SKM-1 (cell line): ENCODE measurements around the gene TP73.
A peak's percentile ranks its signal among the peaks of the same experiment; 100 is the strongest.

Experiments used
- DNase-seq: peaks from one replicate; lab custom pipeline; 2025; ENCODE audit not compliant: unreplicated experiment; lab: John Stamatoyannopoulos, UW

TP73 gene

GRCh38 chr1:3633344-3634058 lies 18.8 kb upstream of the TP73 start:
- DNase-seq, result no peak

DNA sequence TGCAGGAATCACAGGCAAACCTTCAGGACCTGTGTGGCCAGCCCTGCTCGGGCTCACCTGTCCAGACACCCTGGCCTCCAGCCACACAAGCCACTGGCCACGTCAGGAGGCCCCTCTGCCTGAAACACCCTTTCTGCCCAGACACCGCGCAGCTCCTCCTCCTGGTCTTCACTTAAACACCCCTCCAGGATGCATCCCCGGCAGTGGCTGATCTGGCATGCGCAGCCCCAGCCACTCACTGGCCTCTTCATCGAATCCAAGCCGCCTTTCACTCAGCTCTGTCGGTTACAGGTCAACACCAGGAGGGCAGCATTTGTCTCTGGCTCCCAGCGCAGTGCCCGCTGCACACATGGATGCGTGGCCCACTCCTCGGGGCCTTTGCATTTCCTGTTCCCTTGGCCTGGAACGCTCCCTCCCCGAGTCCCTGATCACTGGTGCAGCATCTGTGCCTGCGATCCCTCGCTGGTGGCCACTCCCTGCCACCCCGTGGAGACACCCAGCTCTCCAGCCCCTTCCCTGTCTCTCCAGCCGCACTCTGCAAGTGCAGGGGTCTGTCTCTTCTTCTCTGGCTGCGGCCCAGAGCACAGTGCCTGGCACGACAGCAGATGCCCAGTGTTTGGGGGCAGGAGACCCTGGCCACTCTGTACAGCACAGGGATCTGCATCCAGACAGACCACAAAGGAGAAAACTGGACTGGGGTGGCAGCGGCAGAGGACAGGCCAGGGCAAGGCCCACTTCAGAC lies 18.1 kb upstream of the TP73 start:
- no peak for DNase-seq

DNA sequence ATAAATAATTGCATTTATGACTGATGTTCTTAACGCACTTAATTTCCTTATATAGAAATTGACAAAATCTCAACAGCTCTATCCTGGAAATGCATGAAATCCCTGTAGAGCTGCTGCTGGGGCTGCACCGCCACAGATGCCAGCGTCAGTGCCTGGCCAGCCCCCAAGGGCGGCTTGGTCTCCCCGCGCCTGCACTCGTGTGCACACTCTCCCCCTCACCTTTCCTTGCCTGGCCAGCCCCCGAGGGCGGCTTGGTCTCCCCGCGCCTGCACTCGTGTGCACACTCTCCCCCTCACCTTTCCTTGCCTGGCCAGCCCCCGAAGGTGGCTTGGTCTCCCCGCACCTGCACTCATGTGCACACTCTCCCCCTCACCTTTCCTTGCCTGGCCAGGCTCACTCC lies 16.2 kb upstream of the TP73 start:
- no peak for DNase-seq

DNA sequence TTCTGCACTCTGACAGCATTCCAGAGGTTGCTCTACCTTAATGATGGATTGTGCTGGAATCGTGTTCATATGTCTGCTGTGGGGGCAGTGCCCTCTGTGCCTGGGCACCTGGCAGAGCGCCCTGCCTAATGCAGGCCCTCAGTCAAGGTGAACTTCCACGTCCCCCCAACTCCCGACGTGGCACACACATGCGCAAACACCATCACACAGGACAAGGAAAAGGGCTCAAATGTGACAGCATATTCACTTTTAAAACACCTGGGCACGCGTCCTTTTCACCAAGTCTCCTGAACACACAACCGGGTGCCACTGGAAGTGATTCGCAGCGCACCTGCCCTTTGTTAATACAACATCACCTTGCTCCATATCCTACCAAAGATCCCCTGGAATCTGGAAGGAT lies 15.8 kb upstream of the TP73 start:
- no peak for DNase-seq

DNA sequence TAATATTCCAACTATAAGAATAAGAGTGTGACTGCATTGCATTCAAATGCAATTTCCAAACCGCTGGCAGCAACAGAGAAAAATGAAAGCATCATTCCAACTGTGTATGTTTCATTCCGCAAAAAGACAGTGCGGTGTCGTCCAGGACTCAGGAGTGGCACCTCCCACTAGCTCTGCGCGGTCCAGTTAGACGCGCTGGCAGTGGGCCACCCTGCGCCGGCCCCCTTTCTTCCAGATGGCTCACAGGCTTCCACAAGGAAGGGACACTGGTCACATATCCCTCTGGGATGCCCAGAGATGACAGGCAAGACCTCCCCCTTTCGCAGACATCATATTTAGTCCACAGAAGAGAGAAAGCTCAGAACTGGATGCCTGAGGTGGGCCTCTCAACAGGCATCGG lies 14.3 kb upstream of the TP73 start:
- no peak for DNase-seq

GRCh38 chr1:3638676-3639075 lies 13.6 kb upstream of the TP73 start:
- DNase-seq, result no peak

GRCh38 chr1:3639397-3639911 lies 12.9 kb upstream of the TP73 start:
- no peak for DNase-seq

GRCh38 chr1:3640121-3640837 lies 12.0 kb upstream of the TP73 start:
- DNase-seq, result no peak

DNA sequence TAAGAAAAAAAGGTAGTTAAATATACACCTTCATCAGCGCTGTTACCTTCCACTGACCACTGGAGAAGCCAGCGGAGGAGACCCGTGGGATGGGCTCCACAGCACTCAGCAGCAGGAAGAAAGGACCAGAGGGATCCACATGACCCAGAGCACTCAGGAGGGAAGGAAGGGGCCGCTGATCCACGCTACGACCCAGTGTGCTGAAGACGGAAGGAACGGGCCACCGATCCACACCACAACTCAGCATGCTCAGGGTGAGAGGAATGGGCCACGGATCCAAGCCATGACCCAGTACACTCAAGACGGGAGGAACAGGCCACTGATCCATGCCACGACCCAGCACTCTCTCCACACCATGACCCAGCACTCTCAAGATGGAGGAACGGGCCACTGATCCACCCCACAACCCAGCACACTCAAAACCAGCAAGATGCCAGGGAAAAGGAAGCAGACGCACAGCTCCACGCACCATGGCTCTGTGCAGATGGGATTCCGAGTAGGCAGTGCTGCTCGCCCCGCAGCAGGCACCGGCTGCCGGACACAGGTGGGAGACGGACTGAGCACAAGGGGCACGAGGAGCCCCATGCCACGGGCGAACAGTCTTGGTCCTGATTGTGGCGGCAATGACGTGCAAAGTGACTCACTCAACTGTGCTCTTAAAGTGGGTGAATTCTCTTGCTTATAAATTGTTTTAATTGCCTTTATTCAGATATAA lies 11.1 kb upstream of the TP73 start:
- no peak for DNase-seq

GRCh38 chr1:3641816-3642215 lies 10.5 kb upstream of the TP73 start:
- DNase-seq, result no peak

DNA sequence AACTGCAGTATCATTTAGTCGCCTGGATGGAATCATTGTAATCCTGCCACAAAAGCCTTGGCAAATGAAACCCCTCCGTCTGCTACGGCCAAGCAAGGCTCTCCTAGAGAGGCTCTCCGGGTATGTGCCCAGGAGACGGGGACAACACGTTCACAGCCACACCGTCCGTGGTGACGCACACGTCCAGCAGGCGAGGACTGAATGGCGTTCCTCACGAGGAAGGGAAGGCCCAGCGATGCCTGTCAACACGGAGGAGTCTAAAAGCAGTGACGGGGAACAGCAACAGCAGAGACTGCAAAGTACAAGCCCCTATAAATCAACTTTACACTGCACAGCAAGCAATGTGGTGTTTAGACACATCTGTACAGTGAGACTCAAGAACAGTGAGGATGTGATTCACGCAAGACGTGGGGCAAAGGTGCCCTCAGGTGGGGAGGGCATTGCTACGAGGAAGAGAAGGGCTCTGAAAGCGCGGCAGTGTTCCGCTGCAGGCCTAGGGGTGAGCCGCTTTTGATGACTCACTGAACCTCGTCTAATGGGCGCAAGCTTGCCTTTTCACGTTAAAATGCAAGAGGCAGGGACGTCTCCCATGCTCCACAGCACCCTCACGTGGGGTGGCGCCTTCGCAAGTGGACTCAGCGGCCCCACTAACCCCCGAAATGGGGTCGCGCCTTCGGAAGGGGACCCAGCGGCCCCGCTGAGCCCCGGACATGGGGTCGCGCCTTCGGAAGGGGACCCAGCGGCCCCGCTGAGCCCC lies 9.2 kb upstream of the TP73 start:
- no peak for DNase-seq

- DNase-seq, result no peak
Measured at GRCh38 chr1:3644273-3644672, 8.0 kb upstream of the TP73 start.

GRCh38 chr1:3645247-3645646 lies 7.1 kb upstream of the TP73 start:
- no peak for DNase-seq

DNA sequence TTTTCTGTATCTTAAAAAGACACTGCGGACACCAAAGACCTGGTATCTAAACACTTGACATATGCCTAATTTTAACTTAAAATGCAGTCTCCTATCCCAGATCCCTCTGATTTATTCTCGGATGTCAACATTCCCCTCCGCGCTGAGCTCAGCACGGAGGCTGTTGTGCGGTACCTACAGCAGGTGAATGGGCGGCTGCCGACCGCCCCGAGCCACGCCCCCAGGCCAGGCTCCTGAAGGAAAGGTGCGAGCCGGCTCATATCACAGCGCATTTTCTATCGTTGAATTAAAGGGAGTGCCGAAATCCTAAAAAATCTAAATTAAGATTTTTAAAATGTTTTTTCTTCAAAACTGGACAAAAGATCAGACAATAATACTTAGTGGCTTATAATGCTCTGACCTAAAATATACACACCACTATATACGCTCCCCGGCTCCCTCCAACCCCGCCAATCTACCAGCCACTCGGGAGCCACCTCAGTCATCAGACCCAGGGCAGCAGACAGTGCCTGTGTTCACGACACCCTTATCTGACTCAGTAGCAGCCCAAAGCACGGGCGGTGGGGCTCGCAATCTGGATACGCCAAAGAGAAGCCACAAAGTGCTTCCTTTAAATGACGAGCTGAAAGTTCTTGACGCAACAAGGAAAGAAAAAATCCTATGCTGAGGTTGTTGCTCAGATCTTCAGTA lies 6.5 kb upstream of the TP73 start:
- DNase-seq, result no peak

GRCh38 chr1:3646596-3646995 lies 5.7 kb upstream of the TP73 start:
- DNase-seq, result no peak

DNA sequence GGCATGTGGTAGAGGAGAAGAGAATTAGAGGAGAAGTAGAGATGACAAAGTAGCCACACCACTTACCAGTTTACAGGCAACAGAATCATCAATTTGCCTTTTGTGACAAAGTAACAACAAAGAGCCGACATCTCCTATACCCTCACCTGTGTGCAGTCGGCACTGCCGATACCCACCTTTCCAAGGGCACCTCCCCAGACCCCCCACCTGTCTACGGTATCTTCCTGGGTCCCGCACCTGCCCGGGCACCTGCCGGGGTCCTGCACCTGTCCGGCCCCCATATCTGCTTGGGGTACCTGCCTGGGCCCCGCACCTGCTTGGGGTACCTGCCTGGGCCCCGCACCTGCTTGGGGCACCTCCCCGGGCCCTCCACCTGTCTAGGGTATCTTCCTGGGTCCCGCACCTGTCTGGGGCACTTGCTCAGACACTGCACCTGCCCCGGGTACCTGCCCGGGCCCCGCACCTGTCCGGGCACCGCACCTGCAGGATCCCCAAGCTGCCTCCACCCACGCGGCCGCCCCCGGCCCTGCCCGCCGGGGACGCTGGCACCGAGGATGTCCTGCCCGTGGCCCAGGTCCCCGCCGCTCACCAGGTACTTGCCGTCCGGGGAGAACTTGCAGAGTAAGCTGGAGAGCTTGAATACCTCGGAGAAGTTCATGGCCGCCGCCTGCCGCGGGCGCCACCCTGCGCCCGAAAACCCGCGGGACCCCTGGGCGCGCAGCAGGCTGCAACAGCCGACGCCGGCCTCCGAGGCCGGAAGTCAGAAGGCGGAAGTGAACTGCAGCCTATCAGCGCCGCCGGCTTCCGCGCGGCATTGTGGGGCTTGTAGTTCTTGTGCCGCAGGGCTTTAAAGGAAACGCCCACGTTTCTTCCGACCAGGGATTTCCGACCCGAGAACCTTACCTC lies 2.7 kb upstream of the TP73 start, which contains the start of gene WRAP73:
WRAP73 (minus strand) TSS at position 762 of the 906 bp plus-strand sequence; CDS start at position 658, 104 bp downstream.
- DNase-seq, result peak; percentile 84

DNA sequence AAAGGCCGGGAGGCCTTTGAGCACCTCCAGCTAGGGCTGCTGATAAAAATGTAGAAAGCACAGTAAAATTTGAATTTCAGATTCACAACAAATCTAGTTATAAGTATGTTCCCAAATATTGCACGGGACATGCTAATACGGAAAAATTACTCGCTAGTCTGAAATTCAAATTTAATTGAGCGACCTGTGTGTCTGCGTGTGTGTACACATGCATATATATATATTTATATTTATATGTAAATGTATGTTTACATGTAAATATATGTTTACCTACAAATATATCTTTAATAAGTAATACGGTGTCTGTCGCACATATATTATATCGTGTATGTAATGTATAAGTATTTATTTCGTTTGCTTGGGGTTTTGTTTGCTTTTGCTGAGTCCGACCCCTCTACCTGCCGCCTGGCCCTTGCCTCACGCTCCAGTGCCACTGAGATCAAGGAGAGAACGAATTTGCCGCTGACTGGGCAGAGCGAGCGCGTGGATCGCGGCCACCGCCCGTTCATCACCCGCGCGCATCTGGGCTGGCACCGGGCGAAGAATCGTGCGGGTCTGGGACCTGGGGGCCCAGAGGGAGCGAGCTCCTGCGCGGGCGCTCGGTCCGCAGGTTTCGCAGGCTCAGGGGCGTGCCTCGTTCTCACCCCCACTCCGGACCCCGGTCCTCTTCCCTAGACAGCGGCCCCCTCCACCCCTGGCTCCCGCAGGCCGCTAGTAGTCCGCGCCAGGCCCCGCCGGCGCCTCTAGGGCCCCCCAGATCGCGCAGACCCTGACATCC lies 1.9 kb upstream of the TP73 start:
- no peak for DNase-seq
